ENCODE measurements around the gene SH3RF2. TPM values are rescaled to one million over a fixed set of nuclear protein-coding genes. Genes with fewer than 3 reads are reported as not detected.

SH3RF2 gene
- total and polyA plus RNA-seq, 2 donors (not counting 1 experiment from before 2014, with no cell fraction given) = 0.03 TPM; not detected in 1

DNA sequence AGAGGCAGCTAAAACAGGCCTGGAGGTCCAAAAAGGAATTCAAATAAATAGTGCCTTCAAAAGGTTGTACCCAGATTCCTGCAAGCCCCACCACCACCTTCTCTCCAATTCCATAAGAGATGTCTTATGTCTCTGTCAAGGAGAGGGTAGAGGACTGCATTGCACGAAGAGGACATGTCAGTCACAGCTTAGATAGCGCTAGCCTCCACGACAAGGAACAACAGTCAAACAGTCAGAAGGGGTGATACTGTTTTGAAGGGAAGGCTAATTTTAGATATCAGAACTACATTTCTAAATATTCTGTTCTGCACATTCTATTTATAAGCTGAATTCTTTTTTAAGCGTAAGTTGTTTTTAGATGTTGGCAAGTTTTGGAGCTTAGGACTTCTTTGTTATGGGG is 134.8 kb downstream of the SH3RF2 start:
- no peaks in the 10 kb centered on the region for H3K4me1 Mint-ChIP-seq
- no peak overlapping the region for H3K27ac ChIP-seq (ENCODE audit: low read length in 2 of 2)
- no peaks in the 10 kb centered on the region for H3K27me3 ChIP-seq (replicated peaks in 1 of 4; ENCODE audit: control extremely low read depth in 1 of 4, control insufficient read depth in 3 of 4, insufficient read depth in 4 of 4, low read length in 3 of 4)
- POLR2A ChIA-PET = no interaction called here
- ATAC-seq (ENCODE audit: low read depth) (no peak), DNase-seq (no peak)
- H3K4me3 Mint-ChIP-seq = no peak overlapping the region
- H3K9me3 Mint-ChIP-seq (ENCODE audit: insufficient read depth) = no peaks in the 10 kb centered on the region
- intact Hi-C loops (cut with micrococcal nuclease) = no loop called here
- no peak overlapping the region for H3K4me2 ChIP-seq (replicated peaks; ENCODE audit: low read depth, low read length, poor library complexity, severe bottlenecking)
- no peak overlapping the region for H3K9ac ChIP-seq (ENCODE audit: low read length)
- no peak for TF ChIP-seq CTCF (IDR thresholded peaks at IDR 0.05)
- TF ChIP-seq EZH2 (IDR thresholded peaks at IDR 0.05; ENCODE audit: borderline replicate concordance, insufficient read depth, low read depth, low read length, poor library complexity, severe bottlenecking) = no peak
- CTCF ChIA-PET = no interaction called here
- H4K20me1 ChIP-seq (ENCODE audit: control insufficient read depth, insufficient read depth, low read length, poor library complexity, severe bottlenecking) = no peaks in the 10 kb centered on the region
- H3K79me2 ChIP-seq (ENCODE audit: control insufficient read depth, insufficient read depth, low read length) = no peaks in the 10 kb centered on the region
- no peaks in the 10 kb centered on the region for H3K4me1 ChIP-seq (ENCODE audit: control insufficient read depth in 2 of 2, insufficient read depth in 2 of 2, low read length in 2 of 2)
- H3K36me3 ChIP-seq (replicated peaks in 1 of 2; ENCODE audit: control extremely low read depth in 1 of 2, control insufficient read depth in 1 of 2, extremely low read depth in 1 of 2, insufficient read depth in 2 of 2, low read length in 1 of 2) = no peaks in the 10 kb centered on the region
- no peaks in the 10 kb centered on the region for H3K9me3 ChIP-seq (ENCODE audit: control extremely low read depth in 1 of 3, control insufficient read depth in 2 of 3, insufficient read depth in 1 of 3, low read length in 2 of 3)
- no CpG with 5 or more reads among the region's 4 CpGs for WGBS (ENCODE audit: insufficient coverage)
- peaks cover 8% of the 10 kb centered on the region for H3K27me3 Mint-ChIP-seq
- H3K27ac Mint-ChIP-seq = no peak overlapping the region
- H2AFZ ChIP-seq (ENCODE audit: insufficient read depth, low read depth, low read length, poor library complexity, severe bottlenecking) = no peak overlapping the region
- no peak overlapping the region for H3K4me3 ChIP-seq (ENCODE audit: control extremely low read depth in 1 of 5, extremely low read depth in 1 of 5, insufficient read depth in 1 of 5, low read depth in 2 of 5, low read length in 4 of 5)

- no peak for TF ChIP-seq CTCF (IDR thresholded peaks at IDR 0.05)
- no peak for TF ChIP-seq EZH2 (IDR thresholded peaks at IDR 0.05; ENCODE audit: borderline replicate concordance, insufficient read depth, low read depth, low read length, poor library complexity, severe bottlenecking)
- H3K27me3 ChIP-seq (replicated peaks in 1 of 4; ENCODE audit: control extremely low read depth in 1 of 4, control insufficient read depth in 3 of 4, insufficient read depth in 4 of 4, low read length in 3 of 4) = no peaks in the 10 kb centered on the region
- Mint-ChIP-seq H3K4me3 (no peak overlapping the region), H3K9me3 (ENCODE audit: insufficient read depth) (no peaks in the 10 kb centered on the region), H3K27me3 (peaks cover 11% of the 10 kb centered on the region), H3K4me1 (no peaks in the 10 kb centered on the region), H3K27ac (no peak overlapping the region)
- intact Hi-C loops (cut with micrococcal nuclease) = no loop called here
- no peaks in the 10 kb centered on the region for H3K36me3 ChIP-seq (replicated peaks in 1 of 2; ENCODE audit: control extremely low read depth in 1 of 2, control insufficient read depth in 1 of 2, extremely low read depth in 1 of 2, insufficient read depth in 2 of 2, low read length in 1 of 2)
- no peak overlapping the region for H3K27ac ChIP-seq (ENCODE audit: low read length in 2 of 2)
- no peak for DNase-seq
- H3K79me2 ChIP-seq (ENCODE audit: control insufficient read depth, insufficient read depth, low read length) = no peaks in the 10 kb centered on the region
- no peak overlapping the region for H3K4me3 ChIP-seq (ENCODE audit: control extremely low read depth in 1 of 5, extremely low read depth in 1 of 5, insufficient read depth in 1 of 5, low read depth in 2 of 5, low read length in 4 of 5)
- CTCF ChIA-PET = no interaction called here
- no peaks in the 10 kb centered on the region for H4K20me1 ChIP-seq (ENCODE audit: control insufficient read depth, insufficient read depth, low read length, poor library complexity, severe bottlenecking)
- no peaks in the 10 kb centered on the region for H3K9me3 ChIP-seq (ENCODE audit: control extremely low read depth in 1 of 3, control insufficient read depth in 2 of 3, insufficient read depth in 1 of 3, low read length in 2 of 3)
- H3K4me1 ChIP-seq (ENCODE audit: control insufficient read depth in 2 of 2, insufficient read depth in 2 of 2, low read length in 2 of 2) = no peaks in the 10 kb centered on the region
- no peak overlapping the region for H3K4me2 ChIP-seq (replicated peaks; ENCODE audit: low read depth, low read length, poor library complexity, severe bottlenecking)
- H2AFZ ChIP-seq (ENCODE audit: insufficient read depth, low read depth, low read length, poor library complexity, severe bottlenecking) = no peak overlapping the region
- POLR2A ChIA-PET = no interaction called here
- no peak overlapping the region for H3K9ac ChIP-seq (ENCODE audit: low read length)
- WGBS (ENCODE audit: insufficient coverage) = 100% methylated on average over 1 of the region's 2 CpGs
- ATAC-seq (ENCODE audit: low read depth) = no peak
Measured at GRCh38 chr5:146072595-146072994, 136.2 kb downstream of the SH3RF2 start.

All from B cell (primary cell).